ENCODE measurements around the gene IFNA7. TPM values are rescaled to one million over a fixed set of nuclear protein-coding genes. Genes with fewer than 3 reads are reported as not detected.
"Not testable (repeated sequence)": the region's sequence is repeated elsewhere in the genome, so short reads cannot be mapped to it uniquely, and the experiment has no call there.

Gene IFNA7
- total RNA-seq, 1 donor from 2014 or later = not detected

DNA sequence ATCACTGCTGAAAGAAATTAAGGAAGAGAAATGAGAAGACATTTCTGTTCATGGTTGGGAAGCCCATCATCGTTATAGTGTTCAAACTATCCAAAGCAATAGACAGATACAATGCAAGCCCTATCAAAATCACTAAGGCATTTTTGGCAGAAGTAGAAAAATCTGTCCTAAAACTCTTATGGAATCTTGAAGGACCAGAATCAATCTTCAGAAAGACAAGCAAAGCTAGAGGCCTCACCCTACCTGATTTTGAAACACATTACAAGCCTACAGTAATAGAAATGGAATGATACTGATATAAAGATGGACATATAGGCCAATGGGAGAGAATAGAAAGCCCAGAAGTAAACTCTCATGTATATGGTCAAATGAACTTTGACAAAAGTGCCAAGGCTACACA lies 30.7 kb downstream of the IFNA7 start:
- H3K27ac Mint-ChIP-seq = no peak overlapping the region
- H3K4me1 Mint-ChIP-seq (ENCODE audit: low read depth) = no peaks in the 10 kb centered on the region
- H3K4me3 Mint-ChIP-seq (ENCODE audit: low read depth) = no peak overlapping the region
- no peaks in the 10 kb centered on the region for H3K36me3 Mint-ChIP-seq (ENCODE audit: insufficient read depth)
- peaks cover 9% of the 10 kb centered on the region for H3K27me3 Mint-ChIP-seq
- TF ChIP-seq CTCF (IDR thresholded peaks at IDR 0.05; ENCODE audit: unreplicated experiment) = no peak
- no peak for DNase-seq (ENCODE audit: low spot score, unreplicated experiment)
- no peaks in the 10 kb centered on the region for H3K9me3 Mint-ChIP-seq (ENCODE audit: low read depth)

DNA sequence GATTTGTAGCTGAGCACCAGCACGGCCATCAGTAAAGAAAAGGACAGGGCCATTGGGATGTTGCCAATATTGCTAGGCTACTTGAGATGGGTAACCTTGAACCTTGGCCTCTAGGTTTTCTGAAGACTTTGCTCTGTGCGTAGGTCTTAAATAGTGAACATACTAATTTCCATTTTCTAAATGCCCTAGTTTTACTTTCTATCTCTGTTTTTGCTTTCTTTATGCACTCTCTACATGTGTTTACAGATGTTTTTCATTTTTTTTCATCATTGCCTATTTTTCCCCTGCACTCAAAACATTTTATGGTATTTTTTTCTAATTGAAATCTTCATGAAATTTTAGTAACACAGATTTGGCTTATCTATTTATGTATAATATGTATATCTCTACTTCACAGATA lies 35.4 kb downstream of the IFNA7 start, which contains the start of gene IFNA21:
TSS of gene IFNA21 (minus strand) at position 101 of the 400 bp plus-strand sequence. CDS start at position 53, 48 bp downstream.
- not testable (repeated sequence) for H3K4me3 Mint-ChIP-seq (ENCODE audit: low read depth); H3K9me3 Mint-ChIP-seq (ENCODE audit: low read depth)

DNA sequence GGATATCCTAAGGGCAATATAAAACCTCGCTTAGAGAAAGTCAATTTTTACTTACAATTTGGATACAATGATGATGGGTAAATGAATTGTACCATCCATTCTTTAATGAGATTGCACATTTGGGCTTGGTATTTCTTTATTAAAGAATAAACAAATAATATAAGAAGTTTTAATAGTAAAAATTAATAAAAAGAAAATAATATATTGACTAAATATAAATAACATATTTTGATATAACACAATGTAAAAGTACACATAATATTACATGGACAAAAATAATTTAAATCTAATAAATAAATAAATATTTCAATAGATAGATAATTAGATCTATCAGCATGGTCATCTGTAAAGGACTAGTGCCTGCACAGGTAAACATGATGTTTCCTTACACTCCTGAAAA lies 36.5 kb downstream of the IFNA7 start:
- Mint-ChIP-seq H3K27ac (no peak overlapping the region), H3K27me3 (no peaks in the 10 kb centered on the region), H3K9me3 (ENCODE audit: low read depth) (peaks cover 15% of the 10 kb centered on the region), H3K4me1 (ENCODE audit: low read depth) (no peaks in the 10 kb centered on the region), H3K36me3 (ENCODE audit: insufficient read depth) (peaks cover 2% of the 10 kb centered on the region), H3K4me3 (ENCODE audit: low read depth) (no peak overlapping the region)
- no peak for TF ChIP-seq CTCF (IDR thresholded peaks at IDR 0.05; ENCODE audit: unreplicated experiment)
- DNase-seq (ENCODE audit: low spot score, unreplicated experiment) = no peak

More for the DNA sequence above, 35.4 kb downstream of the IFNA7 start, which contains the start of gene IFNA21:
- not testable (repeated sequence) for DNase-seq (ENCODE audit: low spot score, unreplicated experiment); H3K27ac Mint-ChIP-seq; H3K4me1 Mint-ChIP-seq (ENCODE audit: low read depth); H3K36me3 Mint-ChIP-seq (ENCODE audit: insufficient read depth); H3K27me3 Mint-ChIP-seq

GRCh38 chr9:21160178-21160577 lies 41.8 kb downstream of the IFNA7 start:
- Mint-ChIP-seq H3K9me3 (ENCODE audit: low read depth) (peaks cover 21% of the 10 kb centered on the region), H3K4me3 (ENCODE audit: low read depth) (no peak overlapping the region), H3K27me3 (no peaks in the 10 kb centered on the region), H3K27ac (no peak overlapping the region), H3K4me1 (ENCODE audit: low read depth) (peaks cover 2% of the 10 kb centered on the region), H3K36me3 (ENCODE audit: insufficient read depth) (peaks cover 2% of the 10 kb centered on the region)
- TF ChIP-seq CTCF (IDR thresholded peaks at IDR 0.05; ENCODE audit: unreplicated experiment) = no peak
- no peak for DNase-seq (ENCODE audit: low spot score, unreplicated experiment)

- Mint-ChIP-seq H3K9me3 (ENCODE audit: low read depth) (peaks cover 6% of the 10 kb centered on the region), H3K4me3 (ENCODE audit: low read depth) (no peak overlapping the region), H3K27me3 (no peaks in the 10 kb centered on the region), H3K27ac (no peak overlapping the region), H3K4me1 (ENCODE audit: low read depth) (peaks cover 3% of the 10 kb centered on the region), H3K36me3 (ENCODE audit: insufficient read depth) (no peaks in the 10 kb centered on the region)
- no peak for TF ChIP-seq CTCF (IDR thresholded peaks at IDR 0.05; ENCODE audit: unreplicated experiment)
- no peak for DNase-seq (ENCODE audit: low spot score, unreplicated experiment)
Observed at GRCh38 chr9:21155501-21155900, 46.5 kb downstream of the IFNA7 start.

- TF ChIP-seq CTCF (IDR thresholded peaks at IDR 0.05; ENCODE audit: unreplicated experiment) = peak; percentile 27
- Mint-ChIP-seq H3K4me3 (ENCODE audit: low read depth) (no peak overlapping the region), H3K4me1 (ENCODE audit: low read depth) (peaks cover 1% of the 10 kb centered on the region), H3K36me3 (ENCODE audit: insufficient read depth) (no peaks in the 10 kb centered on the region), H3K9me3 (ENCODE audit: low read depth) (no peaks in the 10 kb centered on the region), H3K27me3 (no peaks in the 10 kb centered on the region), H3K27ac (no peak overlapping the region)
- no peak for DNase-seq (ENCODE audit: low spot score, unreplicated experiment)
Observed at GRCh38 chr9:21154018-21154608, 47.9 kb downstream of the IFNA7 start.
